Glutamatergic neuron (in vitro differentiated cells): ENCODE data around the gene ARHGAP20. TPM values are rescaled to one million over a fixed set of nuclear protein-coding genes. Genes with fewer than 3 reads are reported as not detected.

Source experiments
- DNase-seq: peaks from one replicate; pipeline ENCODE4 v3.0.0; 2022
- H3K27ac Mint-ChIP-seq: one replicate; pipeline ENCODE4 v1.8.0; 2020; ENCODE audit warnings: mild to moderate bottlenecking, mixed read lengths, inconsistent platforms; ENCODE audit not compliant: unreplicated experiment
- H3K27me3 Mint-ChIP-seq: one replicate; pipeline ENCODE4 v1.8.0; 2020; ENCODE audit warnings: mild to moderate bottlenecking, moderate library complexity, mixed read lengths, inconsistent platforms; ENCODE audit not compliant: unreplicated experiment
- H3K36me3 Mint-ChIP-seq: one replicate; pipeline ENCODE4 v1.8.0; 2020; ENCODE audit warnings: mild to moderate bottlenecking, mixed read lengths, inconsistent platforms; ENCODE audit not compliant: unreplicated experiment
- H3K4me1 Mint-ChIP-seq: one replicate; pipeline ENCODE4 v1.8.0; 2020; ENCODE audit warnings: mild to moderate bottlenecking, low read depth, mixed read lengths, inconsistent platforms; ENCODE audit not compliant: unreplicated experiment
- H3K4me3 Mint-ChIP-seq: one replicate; pipeline ENCODE4 v1.8.0; 2020; ENCODE audit warnings: mild to moderate bottlenecking, mixed read lengths, inconsistent platforms; ENCODE audit not compliant: unreplicated experiment
- H3K9me3 Mint-ChIP-seq: one replicate; pipeline ENCODE4 v1.8.0; 2020; ENCODE audit warnings: mild to moderate bottlenecking, moderate library complexity, mixed read lengths, inconsistent platforms; ENCODE audit not compliant: unreplicated experiment
- total RNA-seq: library from RNA; stranded (reverse); fragmentation: NEBNext Ultra II Directional; extraction: Animal tissue kit (Norgen Biotek cat#: 25700); gene quantifications from one replicate; pipeline ENCODE4 v1.2.1, GENCODE V29; 2021; ENCODE audit not compliant: unreplicated experiment
- TF ChIP-seq, protein P1 (sequence below): fragments of 200-600 bp; sonication (generic); IDR thresholded peaks from one replicate; pipeline ENCODE4 v1.5.0; 2021; ENCODE audit not compliant: partially characterized antibody, unreplicated experiment

ARHGAP20 gene
- total RNA-seq, 1 donor from 2014 or later, result not detected

GRCh38 chr11:110679323-110679975 lies 32.8 kb downstream of the ARHGAP20 start:
- H3K27ac Mint-ChIP-seq, result no peak overlapping the region
- DNase-seq, result no peak
- TF ChIP-seq, protein P1, sequence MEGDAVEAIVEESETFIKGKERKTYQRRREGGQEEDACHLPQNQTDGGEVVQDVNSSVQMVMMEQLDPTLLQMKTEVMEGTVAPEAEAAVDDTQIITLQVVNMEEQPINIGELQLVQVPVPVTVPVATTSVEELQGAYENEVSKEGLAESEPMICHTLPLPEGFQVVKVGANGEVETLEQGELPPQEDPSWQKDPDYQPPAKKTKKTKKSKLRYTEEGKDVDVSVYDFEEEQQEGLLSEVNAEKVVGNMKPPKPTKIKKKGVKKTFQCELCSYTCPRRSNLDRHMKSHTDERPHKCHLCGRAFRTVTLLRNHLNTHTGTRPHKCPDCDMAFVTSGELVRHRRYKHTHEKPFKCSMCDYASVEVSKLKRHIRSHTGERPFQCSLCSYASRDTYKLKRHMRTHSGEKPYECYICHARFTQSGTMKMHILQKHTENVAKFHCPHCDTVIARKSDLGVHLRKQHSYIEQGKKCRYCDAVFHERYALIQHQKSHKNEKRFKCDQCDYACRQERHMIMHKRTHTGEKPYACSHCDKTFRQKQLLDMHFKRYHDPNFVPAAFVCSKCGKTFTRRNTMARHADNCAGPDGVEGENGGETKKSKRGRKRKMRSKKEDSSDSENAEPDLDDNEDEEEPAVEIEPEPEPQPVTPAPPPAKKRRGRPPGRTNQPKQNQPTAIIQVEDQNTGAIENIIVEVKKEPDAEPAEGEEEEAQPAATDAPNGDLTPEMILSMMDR, result no peak
- H3K9me3 Mint-ChIP-seq, result no peaks in the 10 kb centered on the region
- H3K36me3 Mint-ChIP-seq, result no peaks in the 10 kb centered on the region
- no peak overlapping the region for H3K4me3 Mint-ChIP-seq
- H3K4me1 Mint-ChIP-seq, result no peaks in the 10 kb centered on the region
- H3K27me3 Mint-ChIP-seq, result no peaks in the 10 kb centered on the region

DNA sequence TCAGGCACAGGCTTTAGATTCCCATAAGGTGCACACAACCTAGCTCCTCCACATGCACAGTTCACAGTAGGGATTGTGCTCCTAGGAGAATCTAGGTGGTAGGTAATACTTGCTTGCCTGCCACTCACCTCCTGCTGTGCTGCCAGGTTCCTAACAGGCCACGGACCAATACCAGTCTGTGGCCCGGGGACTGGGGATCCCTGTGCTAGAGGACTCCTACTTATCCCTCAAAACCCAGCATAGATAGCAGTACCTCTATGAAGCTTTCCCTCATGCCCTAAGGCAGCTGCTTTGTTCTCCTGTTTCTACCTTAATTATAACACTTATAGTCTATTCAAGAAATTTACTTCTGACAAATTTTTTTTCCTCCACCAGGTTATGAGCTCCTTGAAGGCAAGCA lies 36.7 kb downstream of the ARHGAP20 start:
- Mint-ChIP-seq H3K27ac (no peak overlapping the region), H3K27me3 (no peaks in the 10 kb centered on the region), H3K36me3 (no peaks in the 10 kb centered on the region), H3K4me3 (no peak overlapping the region), H3K4me1 (no peaks in the 10 kb centered on the region), H3K9me3 (no peaks in the 10 kb centered on the region)
- no peak for DNase-seq
- TF ChIP-seq, protein P1, result no peak

GRCh38 chr11:110665689-110666465 lies 46.4 kb downstream of the ARHGAP20 start:
- Mint-ChIP-seq H3K4me3 (no peak overlapping the region), H3K4me1 (no peaks in the 10 kb centered on the region), H3K27me3 (no peaks in the 10 kb centered on the region), H3K27ac (no peak overlapping the region), H3K9me3 (no peaks in the 10 kb centered on the region), H3K36me3 (no peaks in the 10 kb centered on the region)
- TF ChIP-seq, protein P1, result no peak
- DNase-seq, result no peak

GRCh38 chr11:110655967-110656366 lies 56.3 kb downstream of the ARHGAP20 start:
- no peaks in the 10 kb centered on the region for H3K4me1 Mint-ChIP-seq
- H3K9me3 Mint-ChIP-seq, result no peaks in the 10 kb centered on the region
- no peak for DNase-seq

DNA sequence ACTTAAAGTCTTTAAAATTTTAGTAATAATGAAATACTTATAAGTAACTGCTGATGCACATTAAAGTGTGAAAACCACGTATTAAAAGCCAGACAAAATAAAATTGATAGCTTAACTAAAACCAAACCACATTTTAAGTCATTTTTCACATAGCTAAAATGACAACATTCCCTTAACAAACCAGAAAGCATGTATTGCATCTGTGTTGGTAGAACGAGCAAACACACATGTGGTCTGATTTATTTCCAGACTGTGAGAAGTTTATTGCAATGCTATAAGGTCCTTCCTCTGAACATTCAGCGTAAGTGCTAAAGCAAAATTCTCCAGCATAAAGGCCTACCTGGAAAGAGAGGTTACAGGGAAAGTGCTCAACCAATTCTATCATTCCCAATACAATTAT lies 57.8 kb downstream of the ARHGAP20 start:
- H3K27me3 Mint-ChIP-seq, result no peaks in the 10 kb centered on the region
- no peaks in the 10 kb centered on the region for H3K9me3 Mint-ChIP-seq
- no peaks in the 10 kb centered on the region for H3K36me3 Mint-ChIP-seq
- TF ChIP-seq, protein P1, result no peak
- no peak overlapping the region for H3K4me3 Mint-ChIP-seq
- DNase-seq, result no peak
- H3K4me1 Mint-ChIP-seq, result no peaks in the 10 kb centered on the region
- H3K27ac Mint-ChIP-seq, result no peak overlapping the region

More at GRCh38 chr11:110655967-110656366, 56.3 kb downstream of the ARHGAP20 start:
- no peaks in the 10 kb centered on the region for H3K27me3 Mint-ChIP-seq
- TF ChIP-seq, protein P1, result no peak
- no peak overlapping the region for H3K27ac Mint-ChIP-seq
- no peak overlapping the region for H3K4me3 Mint-ChIP-seq
- H3K36me3 Mint-ChIP-seq, result no peaks in the 10 kb centered on the region
